ENCODE results near the gene RERG. TPM values are rescaled to one million over a fixed set of nuclear protein-coding genes. Genes with fewer than 3 reads are reported as not detected.

RERG gene
- total RNA-seq, 6 donors from 2014 or later, result 9.7 to 21.9 (median 11.9) TPM

DNA sequence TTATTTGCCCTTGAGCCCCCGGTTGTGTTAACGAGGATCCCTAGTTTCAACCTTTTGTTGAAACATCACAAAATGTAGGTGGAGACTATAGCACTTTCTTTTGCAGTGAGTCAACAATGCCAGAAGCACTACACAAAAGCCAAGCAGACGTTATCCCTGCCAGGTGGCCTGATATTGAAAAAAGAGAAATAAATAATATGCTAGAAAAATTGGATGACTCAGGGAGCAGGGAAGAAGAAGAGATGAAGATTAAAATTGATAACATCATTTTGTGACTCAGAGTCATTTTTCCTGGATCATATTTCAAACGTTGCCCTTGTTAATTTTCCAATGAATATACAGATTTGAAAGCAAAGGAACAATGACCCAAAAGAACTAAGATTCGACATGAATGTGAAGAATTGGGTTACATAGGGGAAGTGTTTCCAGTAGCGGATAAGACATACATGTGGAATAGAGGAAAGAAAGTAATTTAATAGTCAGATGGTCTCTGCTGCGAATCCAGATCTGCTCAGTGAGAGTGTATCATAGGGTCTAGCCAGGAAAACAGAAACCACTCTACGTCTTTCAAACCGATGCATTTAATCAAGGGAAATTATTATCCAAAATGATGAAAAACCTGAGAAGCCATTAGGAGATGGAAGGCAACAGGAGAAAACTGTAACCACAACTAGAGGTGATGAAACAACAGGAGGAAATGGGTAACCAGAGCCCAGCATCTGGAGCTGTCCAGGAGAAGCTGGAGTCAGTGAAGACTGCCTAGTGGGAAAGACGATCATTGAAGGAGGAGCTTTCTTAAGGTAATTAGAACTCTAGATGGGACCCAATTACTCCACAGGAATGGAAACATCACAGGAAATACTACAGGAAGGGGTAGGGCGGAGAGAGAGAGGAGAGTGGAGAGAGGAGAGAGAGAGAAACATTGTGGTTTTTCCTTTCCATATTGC, 57.9 kb downstream of the RERG start:
- 71 to 76% methylated on average over 11 of the region's 11 CpGs for WGBS, 2 donors
- peak overlapping the region; percentile 58 to 75 (median 66) for H3K27ac ChIP-seq
- ATAC-seq (ENCODE audit: low FRiP score in 2 of 2), result peak in 1 of 2 donors; percentile 20

DNA sequence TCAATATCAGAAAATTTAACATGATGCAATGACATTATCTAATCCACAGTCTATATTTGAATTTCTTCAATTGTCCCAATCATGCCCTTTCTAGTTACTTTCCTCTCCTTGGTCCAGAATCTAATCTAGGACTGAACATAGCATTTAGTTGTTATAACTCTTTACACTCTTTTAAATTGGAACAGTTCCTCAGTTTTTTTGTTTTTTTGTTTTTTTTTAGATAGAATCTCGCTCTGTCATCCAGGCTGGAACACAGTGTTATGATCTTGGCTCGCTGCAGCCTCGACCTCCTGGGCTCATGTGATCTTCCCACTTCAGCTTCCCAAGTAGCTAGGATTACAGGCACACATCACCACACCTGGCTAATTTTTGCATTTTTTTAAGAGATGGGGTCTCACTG, 63.1 kb downstream of the RERG start:
- WGBS, 2 donors, result 70 to 85% methylated on average over 3 of the region's 3 CpGs
- no peaks in the 10 kb centered on the region for H3K9me3 ChIP-seq
- no peak for ATAC-seq (ENCODE audit: low FRiP score in 2 of 2)
- peaks cover 0 to 4% (median 2%) of the 10 kb centered on the region in 4 donors for H3K4me1 ChIP-seq
- TF ChIP-seq EP300 (IDR thresholded peaks at IDR 0.05) (no peak), POLR2A (IDR thresholded peaks at IDR 0.05) (no peak), POLR2AphosphoS5 (IDR thresholded peaks at IDR 0.05) (no peak)
- TF ChIP-seq, protein P1, sequence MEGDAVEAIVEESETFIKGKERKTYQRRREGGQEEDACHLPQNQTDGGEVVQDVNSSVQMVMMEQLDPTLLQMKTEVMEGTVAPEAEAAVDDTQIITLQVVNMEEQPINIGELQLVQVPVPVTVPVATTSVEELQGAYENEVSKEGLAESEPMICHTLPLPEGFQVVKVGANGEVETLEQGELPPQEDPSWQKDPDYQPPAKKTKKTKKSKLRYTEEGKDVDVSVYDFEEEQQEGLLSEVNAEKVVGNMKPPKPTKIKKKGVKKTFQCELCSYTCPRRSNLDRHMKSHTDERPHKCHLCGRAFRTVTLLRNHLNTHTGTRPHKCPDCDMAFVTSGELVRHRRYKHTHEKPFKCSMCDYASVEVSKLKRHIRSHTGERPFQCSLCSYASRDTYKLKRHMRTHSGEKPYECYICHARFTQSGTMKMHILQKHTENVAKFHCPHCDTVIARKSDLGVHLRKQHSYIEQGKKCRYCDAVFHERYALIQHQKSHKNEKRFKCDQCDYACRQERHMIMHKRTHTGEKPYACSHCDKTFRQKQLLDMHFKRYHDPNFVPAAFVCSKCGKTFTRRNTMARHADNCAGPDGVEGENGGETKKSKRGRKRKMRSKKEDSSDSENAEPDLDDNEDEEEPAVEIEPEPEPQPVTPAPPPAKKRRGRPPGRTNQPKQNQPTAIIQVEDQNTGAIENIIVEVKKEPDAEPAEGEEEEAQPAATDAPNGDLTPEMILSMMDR (IDR thresholded peaks at IDR 0.05), result no peak
- H3K27me3 ChIP-seq, result no peaks in the 10 kb centered on the region
- no peak overlapping the region for H3K4me3 ChIP-seq
- H3K36me3 ChIP-seq, result no peaks in the 10 kb centered on the region
- H3K27ac ChIP-seq, result peak overlapping the region in 2 of 4 donors; percentile 22 to 55
- no peak for DNase-seq

More for the DNA sequence above, 57.9 kb downstream of the RERG start:
- Histone ChIP-seq H3K27me3 (no peaks in the 10 kb centered on the region), H3K36me3 (no peaks in the 10 kb centered on the region), H3K4me1 (peaks cover 0 to 6% (median 0%) of the 10 kb centered on the region in 4 donors), H3K4me3 (no peak overlapping the region), H3K9me3 (no peaks in the 10 kb centered on the region)
- no peak for DNase-seq
- TF ChIP-seq EP300 (IDR thresholded peaks at IDR 0.05) (no peak), POLR2A (IDR thresholded peaks at IDR 0.05) (no peak), POLR2AphosphoS5 (IDR thresholded peaks at IDR 0.05) (no peak)
- TF ChIP-seq, protein P1 (IDR thresholded peaks at IDR 0.05), result no peak

DNA sequence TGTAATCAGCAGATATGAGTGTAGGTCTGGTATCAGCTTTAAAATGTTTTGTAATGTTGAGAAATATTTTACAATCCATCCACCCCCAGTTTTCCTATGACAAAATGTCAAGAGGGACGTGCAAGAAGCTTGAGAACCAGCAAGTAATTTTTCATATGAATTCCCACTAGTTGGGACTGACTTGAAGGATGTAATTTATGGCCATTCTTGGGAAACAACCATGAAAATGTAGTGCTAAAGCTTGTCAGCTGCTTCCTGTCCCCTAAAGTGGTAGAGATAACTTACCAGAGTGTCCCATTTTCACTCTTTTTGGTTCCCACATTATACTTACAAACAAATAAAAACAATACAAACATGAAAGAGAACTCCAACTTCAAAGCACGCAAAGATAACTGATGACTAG, 63.9 kb downstream of the RERG start:
- 39 to 42% methylated on average over 2 of the region's 2 CpGs for WGBS, 2 donors
- DNase-seq, result no peak
- Histone ChIP-seq H3K36me3 (no peaks in the 10 kb centered on the region), H3K27ac (peak overlapping the region in 2 of 4 donors; percentile 1 to 50), H3K4me1 (peaks cover 0 to 5% (median 2%) of the 10 kb centered on the region in 4 donors), H3K27me3 (no peaks in the 10 kb centered on the region), H3K9me3 (no peaks in the 10 kb centered on the region), H3K4me3 (no peak overlapping the region)
- ATAC-seq (ENCODE audit: low FRiP score in 2 of 2), result no peak
- no peak for TF ChIP-seq POLR2A (IDR thresholded peaks at IDR 0.05)
- TF ChIP-seq EP300 (IDR thresholded peaks at IDR 0.05), result no peak
- TF ChIP-seq POLR2AphosphoS5 (IDR thresholded peaks at IDR 0.05), result no peak
- TF ChIP-seq, protein P1 (IDR thresholded peaks at IDR 0.05), result no peak

DNA sequence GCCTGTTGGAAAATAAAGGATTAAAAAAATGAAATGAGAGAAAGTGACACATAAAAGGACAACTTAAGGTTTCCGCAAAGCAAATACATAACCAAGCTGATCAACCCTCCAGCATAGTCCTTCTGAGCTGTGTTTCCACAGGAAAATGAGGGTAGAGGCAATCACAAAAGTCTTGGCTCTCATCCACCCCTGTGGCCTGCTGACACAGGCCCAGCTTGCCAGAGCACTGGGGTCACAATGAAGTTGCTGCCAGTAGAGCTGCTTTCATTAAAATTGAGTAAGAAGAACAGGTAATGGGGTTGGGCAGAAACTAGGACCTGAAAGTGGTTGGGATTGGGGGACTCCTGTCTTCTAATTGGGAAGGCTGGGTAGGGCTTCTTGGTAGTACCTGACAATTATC, 65.9 kb downstream of the RERG start:
- WGBS, 2 donors, result 52 to 89% methylated on average over 1 of the region's 1 CpG
- DNase-seq, result no peak
- TF ChIP-seq EP300 (IDR thresholded peaks at IDR 0.05) (no peak), POLR2AphosphoS5 (IDR thresholded peaks at IDR 0.05) (no peak), POLR2A (IDR thresholded peaks at IDR 0.05) (no peak)
- TF ChIP-seq, protein P1 (IDR thresholded peaks at IDR 0.05), result no peak

More for the DNA sequence above, 65.9 kb downstream of the RERG start:
- H3K4me1 ChIP-seq, result peaks cover 0 to 11% (median 2%) of the 10 kb centered on the region in 4 donors
- H3K4me3 ChIP-seq, result no peak overlapping the region
- no peaks in the 10 kb centered on the region for H3K36me3 ChIP-seq
- no peaks in the 10 kb centered on the region for H3K9me3 ChIP-seq
- peak overlapping the region in 2 of 4 donors; percentile 36 to 41 for H3K27ac ChIP-seq
- ATAC-seq (ENCODE audit: low FRiP score in 2 of 2), result no peak
- H3K27me3 ChIP-seq, result no peaks in the 10 kb centered on the region

All from upper lobe of left lung (tissue), 6 donors.